ENCODE measurements around the gene ST6GALNAC5. TPM values are rescaled to one million over a fixed set of nuclear protein-coding genes. Genes with fewer than 3 reads are reported as not detected.

Gene ST6GALNAC5
- total RNA-seq, 1 experiment from 2014 or later = not detected

- Histone ChIP-seq H3K9me2 (replicated peaks; ENCODE audit: insufficient read depth, low read length) (no peaks in the 10 kb centered on the region), H2AFZ (ENCODE audit: low read length) (no peak overlapping the region), H3K36me3 (ENCODE audit: insufficient read depth, low read length) (no peaks in the 10 kb centered on the region), H3K9me3 (ENCODE audit: low read length) (no peaks in the 10 kb centered on the region), H3K4me1 (ENCODE audit: low read length) (no peaks in the 10 kb centered on the region), H3K4me3 (ENCODE audit: low read length) (no peak overlapping the region), H3K4me2 (ENCODE audit: low read depth, low read length, poor library complexity, severe bottlenecking) (no peak overlapping the region), H3K27me3 (ENCODE audit: low read length) (no peaks in the 10 kb centered on the region), H4K20me1 (ENCODE audit: insufficient read depth, low read depth, low read length) (no peaks in the 10 kb centered on the region), H3K27ac (ENCODE audit: low read length) (no peak overlapping the region), H3K79me2 (ENCODE audit: low read length) (no peaks in the 10 kb centered on the region), H3K9ac (ENCODE audit: low read length) (no peak overlapping the region)
- no peak for DNase-seq
These were observed 34.1 kb upstream of the ST6GALNAC5 start for GRCh38 chr1:76833151-76833550.

GRCh38 chr1:76833856-76834255 is 33.4 kb upstream of the ST6GALNAC5 start:
- no peak overlapping the region for H3K4me3 ChIP-seq (ENCODE audit: low read length)
- H3K36me3 ChIP-seq (ENCODE audit: insufficient read depth, low read length) = no peaks in the 10 kb centered on the region
- H3K4me2 ChIP-seq (ENCODE audit: low read depth, low read length, poor library complexity, severe bottlenecking) = no peak overlapping the region
- no peaks in the 10 kb centered on the region for H3K4me1 ChIP-seq (ENCODE audit: low read length)
- no peak overlapping the region for H3K9ac ChIP-seq (ENCODE audit: low read length)
- H3K27me3 ChIP-seq (ENCODE audit: low read length) = no peaks in the 10 kb centered on the region
- no peaks in the 10 kb centered on the region for H3K9me3 ChIP-seq (ENCODE audit: low read length)
- H4K20me1 ChIP-seq (ENCODE audit: insufficient read depth, low read depth, low read length) = no peaks in the 10 kb centered on the region
- H3K27ac ChIP-seq (ENCODE audit: low read length) = no peak overlapping the region
- no peak for DNase-seq
- no peaks in the 10 kb centered on the region for H3K79me2 ChIP-seq (ENCODE audit: low read length)
- H2AFZ ChIP-seq (ENCODE audit: low read length) = no peak overlapping the region
- no peaks in the 10 kb centered on the region for H3K9me2 ChIP-seq (replicated peaks; ENCODE audit: insufficient read depth, low read length)

GRCh38 chr1:76835203-76835602 is 32.1 kb upstream of the ST6GALNAC5 start:
- Histone ChIP-seq H3K9ac (ENCODE audit: low read length) (no peak overlapping the region), H4K20me1 (ENCODE audit: insufficient read depth, low read depth, low read length) (no peaks in the 10 kb centered on the region), H3K4me2 (ENCODE audit: low read depth, low read length, poor library complexity, severe bottlenecking) (no peak overlapping the region), H2AFZ (ENCODE audit: low read length) (no peak overlapping the region), H3K27me3 (ENCODE audit: low read length) (no peaks in the 10 kb centered on the region), H3K9me2 (replicated peaks; ENCODE audit: insufficient read depth, low read length) (no peaks in the 10 kb centered on the region), H3K79me2 (ENCODE audit: low read length) (no peaks in the 10 kb centered on the region), H3K9me3 (ENCODE audit: low read length) (no peaks in the 10 kb centered on the region), H3K4me3 (ENCODE audit: low read length) (no peak overlapping the region), H3K4me1 (ENCODE audit: low read length) (no peaks in the 10 kb centered on the region), H3K27ac (ENCODE audit: low read length) (no peak overlapping the region), H3K36me3 (ENCODE audit: insufficient read depth, low read length) (no peaks in the 10 kb centered on the region)
- no peak for DNase-seq

- no peaks in the 10 kb centered on the region for H3K4me1 ChIP-seq (ENCODE audit: low read length)
- H3K4me2 ChIP-seq (ENCODE audit: low read depth, low read length, poor library complexity, severe bottlenecking) = no peak overlapping the region
- H2AFZ ChIP-seq (ENCODE audit: low read length) = no peak overlapping the region
- H4K20me1 ChIP-seq (ENCODE audit: insufficient read depth, low read depth, low read length) = no peaks in the 10 kb centered on the region
- H3K27ac ChIP-seq (ENCODE audit: low read length) = no peak overlapping the region
- no peaks in the 10 kb centered on the region for H3K79me2 ChIP-seq (ENCODE audit: low read length)
- no peaks in the 10 kb centered on the region for H3K27me3 ChIP-seq (ENCODE audit: low read length)
- H3K4me3 ChIP-seq (ENCODE audit: low read length) = no peak overlapping the region
- no peak overlapping the region for H3K9ac ChIP-seq (ENCODE audit: low read length)
- H3K36me3 ChIP-seq (ENCODE audit: insufficient read depth, low read length) = no peaks in the 10 kb centered on the region
- no peak for DNase-seq
- no peaks in the 10 kb centered on the region for H3K9me3 ChIP-seq (ENCODE audit: low read length)
- H3K9me2 ChIP-seq (replicated peaks; ENCODE audit: insufficient read depth, low read length) = no peaks in the 10 kb centered on the region
These were observed 27.0 kb upstream of the ST6GALNAC5 start for GRCh38 chr1:76840278-76840677.

GRCh38 chr1:76841460-76841859 is 25.8 kb upstream of the ST6GALNAC5 start:
- no peak overlapping the region for H3K27ac ChIP-seq (ENCODE audit: low read length)
- no peaks in the 10 kb centered on the region for H3K36me3 ChIP-seq (ENCODE audit: insufficient read depth, low read length)
- no peak overlapping the region for H3K9ac ChIP-seq (ENCODE audit: low read length)

GRCh38 chr1:76843821-76844464 is 23.3 kb upstream of the ST6GALNAC5 start:
- Histone ChIP-seq H3K4me2 (ENCODE audit: low read depth, low read length, poor library complexity, severe bottlenecking) (peak overlapping the region; percentile 10), H3K36me3 (ENCODE audit: insufficient read depth, low read length) (no peaks in the 10 kb centered on the region), H3K9me2 (replicated peaks; ENCODE audit: insufficient read depth, low read length) (0 out of 2 replicates have a peak, but pooled peaks cover 1% of the 10 kb centered on the region), H4K20me1 (ENCODE audit: insufficient read depth, low read depth, low read length) (no peaks in the 10 kb centered on the region), H2AFZ (ENCODE audit: low read length) (no peak overlapping the region; the same call in 1 of the 2 replicates), H3K27ac (ENCODE audit: low read length) (no peak overlapping the region), H3K27me3 (ENCODE audit: low read length) (no peaks in the 10 kb centered on the region), H3K9me3 (ENCODE audit: low read length) (no peaks in the 10 kb centered on the region), H3K9ac (ENCODE audit: low read length) (no peak overlapping the region), H3K4me1 (ENCODE audit: low read length) (no peaks in the 10 kb centered on the region), H3K4me3 (ENCODE audit: low read length) (no peak overlapping the region), H3K79me2 (ENCODE audit: low read length) (no peaks in the 10 kb centered on the region)
- no peak for DNase-seq

More at GRCh38 chr1:76841460-76841859, 25.8 kb upstream of the ST6GALNAC5 start:
- Histone ChIP-seq H3K4me1 (ENCODE audit: low read length) (no peaks in the 10 kb centered on the region), H3K79me2 (ENCODE audit: low read length) (no peaks in the 10 kb centered on the region), H2AFZ (ENCODE audit: low read length) (no peak overlapping the region), H3K4me2 (ENCODE audit: low read depth, low read length, poor library complexity, severe bottlenecking) (no peak overlapping the region), H3K9me2 (replicated peaks; ENCODE audit: insufficient read depth, low read length) (no peaks in the 10 kb centered on the region), H3K27me3 (ENCODE audit: low read length) (no peaks in the 10 kb centered on the region), H3K4me3 (ENCODE audit: low read length) (no peak overlapping the region), H4K20me1 (ENCODE audit: insufficient read depth, low read depth, low read length) (no peaks in the 10 kb centered on the region), H3K9me3 (ENCODE audit: low read length) (no peaks in the 10 kb centered on the region)
- no peak for DNase-seq

- H3K9me2 ChIP-seq (replicated peaks; ENCODE audit: insufficient read depth, low read length) = 0 out of 2 replicates have a peak, but pooled peaks cover 2% of the 10 kb centered on the region
- H3K9me3 ChIP-seq (ENCODE audit: low read length) = no peaks in the 10 kb centered on the region
- no peaks in the 10 kb centered on the region for H3K27me3 ChIP-seq (ENCODE audit: low read length)
- no peak overlapping the region for H3K4me3 ChIP-seq (ENCODE audit: low read length)
- H3K36me3 ChIP-seq (ENCODE audit: insufficient read depth, low read length) = no peaks in the 10 kb centered on the region
- H3K4me1 ChIP-seq (ENCODE audit: low read length) = no peaks in the 10 kb centered on the region
- no peak for DNase-seq
- no peak overlapping the region for H3K9ac ChIP-seq (ENCODE audit: low read length)
- no peak overlapping the region for H2AFZ ChIP-seq (ENCODE audit: low read length)
- H4K20me1 ChIP-seq (ENCODE audit: insufficient read depth, low read depth, low read length) = no peaks in the 10 kb centered on the region
- H3K79me2 ChIP-seq (ENCODE audit: low read length) = no peaks in the 10 kb centered on the region
- H3K4me2 ChIP-seq (ENCODE audit: low read depth, low read length, poor library complexity, severe bottlenecking) = no peak overlapping the region
- H3K27ac ChIP-seq (ENCODE audit: low read length) = no peak overlapping the region
These were observed 13.0 kb upstream of the ST6GALNAC5 start for GRCh38 chr1:76854255-76854654.

- Histone ChIP-seq H3K27me3 (ENCODE audit: low read length) (no peaks in the 10 kb centered on the region), H3K9me2 (replicated peaks; ENCODE audit: insufficient read depth, low read length) (0 out of 2 replicates have a peak, but pooled peaks cover 2% of the 10 kb centered on the region), H3K9ac (ENCODE audit: low read length) (no peak overlapping the region), H3K4me3 (ENCODE audit: low read length) (no peak overlapping the region), H3K36me3 (ENCODE audit: insufficient read depth, low read length) (no peaks in the 10 kb centered on the region), H2AFZ (ENCODE audit: low read length) (no peak overlapping the region), H4K20me1 (ENCODE audit: insufficient read depth, low read depth, low read length) (no peaks in the 10 kb centered on the region), H3K79me2 (ENCODE audit: low read length) (no peaks in the 10 kb centered on the region), H3K4me1 (ENCODE audit: low read length) (no peaks in the 10 kb centered on the region), H3K27ac (ENCODE audit: low read length) (no peak overlapping the region), H3K9me3 (ENCODE audit: low read length) (no peaks in the 10 kb centered on the region), H3K4me2 (ENCODE audit: low read depth, low read length, poor library complexity, severe bottlenecking) (no peak overlapping the region)
- no peak for DNase-seq
These were observed 11.2 kb upstream of the ST6GALNAC5 start for GRCh38 chr1:76856104-76856503.
